Measurements from ENCODE around the gene JAG1.

- no peak for TF ChIP-seq CTCF (conservative IDR thresholded peaks at IDR 0.05)
- no peak for TF ChIP-seq ZFX (IDR thresholded peaks at IDR 0.05)
Measured at GRCh38 chr20:10655720-10656669, 17.8 kb downstream of the JAG1 start.

Data from C4-2B (cell line).